GM23248 (cell line): ENCODE data around the gene PACSIN3. TPM values are rescaled to one million over a fixed set of nuclear protein-coding genes. Genes with fewer than 3 reads are reported as not detected.

Experiments used
- DNase-seq: peaks from one replicate; pipeline ENCODE4 v3.0.0-alpha.2; 2015
- H2AFZ ChIP-seq: fragments of 200-600 bp; sonication (generic); 2 replicates; pipeline ENCODE4 v1.6.1; 2016; ENCODE audit warnings: antibody characterized with exemption
- H3F3A ChIP-seq: fragments of 200-600 bp; sonication (generic); 2 replicates; pipeline ENCODE4 v1.6.1; 2016; ENCODE audit warnings: mild to moderate bottlenecking, antibody characterized with exemption, mixed run types; ENCODE audit not compliant: insufficient read depth
- H3K27ac ChIP-seq: fragments of 200-600 bp; sonication (generic); 2 replicates; pipeline ENCODE4 v1.5.1; 2016; ENCODE audit warnings: mild to moderate bottlenecking
- H3K27me3 ChIP-seq: fragments of 200-600 bp; sonication (generic); replicated peaks from 2 replicates; pipeline ENCODE4 v1.6.1; 2016; ENCODE audit warnings: mild to moderate bottlenecking; ENCODE audit not compliant: insufficient read depth
- H3K36me3 ChIP-seq: fragments of 200-600 bp; sonication (generic); 2 replicates; pipeline ENCODE4 v1.6.1; 2016; ENCODE audit warnings: low read depth, mild to moderate bottlenecking
- H3K4me1 ChIP-seq: fragments of 200-600 bp; sonication (generic); 2 replicates; pipeline ENCODE4 v1.6.1; 2016; ENCODE audit warnings: mild to moderate bottlenecking; ENCODE audit not compliant: insufficient read depth
- H3K4me2 ChIP-seq: fragments of 200-600 bp; sonication (generic); one replicate; pipeline ENCODE4 v1.6.1; 2016; ENCODE audit warnings: mild to moderate bottlenecking; ENCODE audit not compliant: unreplicated experiment
- H3K4me3 ChIP-seq: fragments of 200-600 bp; sonication (generic); 2 replicates; pipeline ENCODE4 v1.5.1; 2016; ENCODE audit warnings: mild to moderate bottlenecking
- H3K79me2 ChIP-seq: fragments of 200-600 bp; sonication (generic); 2 replicates; pipeline ENCODE4 v1.6.1; 2016; ENCODE audit warnings: mild to moderate bottlenecking; ENCODE audit not compliant: insufficient read depth
- H3K9ac ChIP-seq: fragments of 200-600 bp; sonication (generic); 2 replicates; pipeline ENCODE4 v1.6.1; 2016; ENCODE audit warnings: mild to moderate bottlenecking
- H3K9me2 ChIP-seq: fragments of 200-600 bp; sonication (generic); 2 replicates; pipeline ENCODE4 v1.6.1; 2016; ENCODE audit warnings: mixed run types, mild to moderate bottlenecking, moderate library complexity; ENCODE audit not compliant: insufficient read depth
- H3K9me3 ChIP-seq: fragments of 200-600 bp; sonication (generic); one replicate; pipeline ENCODE4 v1.6.1; 2017; ENCODE audit warnings: low read depth
- H4K20me1 ChIP-seq: fragments of 200-600 bp; sonication (generic); 2 replicates; pipeline ENCODE4 v1.6.0; 2016; ENCODE audit not compliant: insufficient read depth
- EZH2 ChIP-seq: fragments of 200-600 bp; sonication (generic); IDR thresholded peaks from 2 replicates; pipeline ENCODE4 v1.6.1; 2018; ENCODE audit warnings: antibody characterized with exemption, mild to moderate bottlenecking; ENCODE audit not compliant: insufficient read depth, poor library complexity, severe bottlenecking
- EZH2phosphoT487 ChIP-seq: fragments of 200-600 bp; sonication (generic); IDR thresholded peaks from 2 replicates; pipeline ENCODE4 v1.6.1; 2018; ENCODE audit warnings: antibody characterized with exemption, moderate library complexity, mild to moderate bottlenecking, low read depth; ENCODE audit not compliant: insufficient read depth
- WGBS, 2 experiments: methylation state at CpG; one replicate each; pipeline ENCODE4 v1.1.6; 2015 to 2017; ENCODE audit warnings: low lambda C conversion rate in 2 of 2, low coverage in 1 of 2; ENCODE audit errors: missing lambda C conversion rate in 2 of 2; 5-methylcytosine and 5-hydroxymethylcytosine counted together
- in situ Hi-C: fragments of 300-500 bp; cut with MboI; formaldehyde crosslinking; loops from 2 replicates; pipeline ENCODE4 v1.15.0; 2020
- polyA plus RNA-seq: library from polyadenylated mRNA; unstranded; fragments of >200 nt; fragmentation: Nextera tagmentation; extraction: Ambion mirVana; gene quantifications from 2 replicates; pipeline ENCODE4 v1.2.1, GENCODE V29; 2016
- total RNA-seq: library from RNA; depleted of rRNA; stranded (reverse); fragments of >200 nt; shearing (Covaris generic); gene quantifications from 2 replicates; pipeline ENCODE4 v1.2.3, GENCODE V29; 2014

PACSIN3 gene
- total and polyA plus RNA-seq, 2 experiments from 2014 or later = 9.7 to 13.6 TPM

DNA sequence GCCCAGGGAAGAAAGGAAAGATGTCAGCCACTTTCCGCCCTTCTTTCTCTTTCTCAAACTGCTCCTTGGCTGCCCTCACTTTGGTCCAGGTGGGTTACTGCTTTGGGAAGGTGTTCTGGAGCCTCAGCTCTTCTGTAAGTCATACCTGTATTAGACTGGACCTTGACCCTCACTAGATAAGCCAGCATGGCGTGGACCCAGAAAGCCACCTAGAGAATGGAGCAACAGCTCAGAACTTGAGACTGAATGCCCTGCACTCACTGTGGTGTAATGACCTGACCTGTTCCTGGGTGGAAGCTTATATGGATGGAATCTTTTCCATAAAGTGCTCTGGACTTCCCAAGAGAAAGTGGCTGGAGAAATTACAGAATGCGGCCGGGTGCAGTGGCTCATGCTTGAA is 46.8 kb upstream of the PACSIN3 start:
- Histone ChIP-seq H3K9me2 (no peaks in the 10 kb centered on the region), H3K27ac (peak overlapping the region; percentile 83; the same call in 1 of the 2 replicates), H3K9ac (no peak overlapping the region), H3K4me2 (no peak overlapping the region), H4K20me1 (no peaks in the 10 kb centered on the region), H3F3A (peaks cover 31% of the 10 kb centered on the region), H3K4me3 (no peak overlapping the region), H3K36me3 (peaks cover 3% of the 10 kb centered on the region; the same call in 1 of the 2 replicates), H2AFZ (no peak overlapping the region), H3K79me2 (no peaks in the 10 kb centered on the region; the same call in 1 of the 2 replicates), H3K4me1 (peaks cover 26% of the 10 kb centered on the region), H3K27me3 (no peaks in the 10 kb centered on the region), H3K9me3 (no peaks in the 10 kb centered on the region)
- no peak for TF ChIP-seq EZH2
- no peak for TF ChIP-seq EZH2phosphoT487
- in situ Hi-C loops = no loop called here
- no peak for DNase-seq
- WGBS, 2 experiments = 82% methylated on average over 4 of the region's 4 CpGs

GRCh38 chr11:47229161-47229560 is 42.9 kb upstream of the PACSIN3 start:
- Histone ChIP-seq H3K9ac (no peak overlapping the region), H4K20me1 (no peaks in the 10 kb centered on the region), H2AFZ (no peak overlapping the region), H3K9me3 (no peaks in the 10 kb centered on the region), H3F3A (peaks cover 17% of the 10 kb centered on the region), H3K79me2 (no peaks in the 10 kb centered on the region; the same call in 1 of the 2 replicates), H3K4me2 (no peak overlapping the region), H3K36me3 (peaks cover 11% of the 10 kb centered on the region; the same call in 1 of the 2 replicates), H3K4me1 (peaks cover 12% of the 10 kb centered on the region), H3K9me2 (no peaks in the 10 kb centered on the region), H3K27me3 (no peaks in the 10 kb centered on the region), H3K27ac (no peak overlapping the region), H3K4me3 (no peak overlapping the region)
- in situ Hi-C loops = no loop called here
- TF ChIP-seq EZH2phosphoT487 (no peak), EZH2 (no peak)
- 95 to 97% methylated on average over 5 to 8 of the region's 8 CpGs for WGBS, 2 experiments
- DNase-seq = no peak

DNA sequence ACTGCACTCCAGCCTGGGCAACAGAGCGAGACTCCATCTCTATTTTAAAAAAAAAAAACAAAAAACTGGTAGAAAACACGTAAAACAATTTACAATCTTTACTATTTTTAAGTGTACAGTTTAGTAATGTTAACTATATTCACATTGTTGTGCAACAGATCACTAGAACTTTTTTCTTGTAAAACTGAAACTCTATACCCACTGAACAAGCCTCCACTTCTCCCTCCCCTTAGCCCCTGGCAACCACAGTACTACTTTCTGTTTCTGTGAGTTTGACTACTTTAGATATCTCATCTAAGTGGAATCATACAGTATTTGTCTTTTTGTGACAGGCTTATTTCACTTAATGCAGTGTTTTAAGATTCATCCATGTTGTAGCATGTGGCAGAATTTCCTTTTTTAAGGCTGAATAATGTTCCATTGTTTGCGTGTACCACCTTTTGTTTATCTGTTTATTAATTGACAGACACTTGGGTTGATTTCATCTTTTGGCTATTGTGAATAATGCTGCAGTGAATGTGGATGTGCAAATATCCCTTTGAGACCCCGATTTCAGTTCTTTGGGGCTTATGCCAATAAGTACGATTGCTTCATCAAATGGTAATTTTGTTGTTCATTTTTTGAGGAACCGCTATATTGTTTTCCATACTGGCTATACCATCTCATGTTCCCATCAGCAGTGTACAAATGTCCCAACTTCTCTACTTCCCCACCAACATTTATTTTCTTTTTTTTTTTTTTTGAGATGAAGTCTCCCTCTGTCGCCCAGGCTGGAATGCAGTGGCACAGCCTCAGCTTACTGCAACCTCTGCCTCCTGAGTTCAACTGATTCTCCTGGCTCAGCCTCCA is 39.5 kb upstream of the PACSIN3 start:
- Histone ChIP-seq H3K79me2 (peaks cover 9% of the 10 kb centered on the region; the same call in 1 of the 2 replicates), H3K4me3 (no peak overlapping the region), H2AFZ (no peak overlapping the region), H3K27ac (no peak overlapping the region), H3K27me3 (no peaks in the 10 kb centered on the region), H3K4me2 (no peak overlapping the region), H4K20me1 (no peaks in the 10 kb centered on the region), H3K4me1 (peaks cover 11% of the 10 kb centered on the region), H3K36me3 (peaks cover 14% of the 10 kb centered on the region), H3K9me3 (no peaks in the 10 kb centered on the region), H3K9ac (no peak overlapping the region), H3F3A (no peaks in the 10 kb centered on the region), H3K9me2 (no peaks in the 10 kb centered on the region)
- in situ Hi-C loops = no loop called here
- DNase-seq = no peak
- TF ChIP-seq EZH2phosphoT487 (no peak), EZH2 (no peak)
- 97 to 98% methylated on average over 7 of the region's 7 CpGs for WGBS, 2 experiments

GRCh38 chr11:47222696-47223095 is 36.5 kb upstream of the PACSIN3 start:
- H3K9me2 ChIP-seq = no peaks in the 10 kb centered on the region
- no peak overlapping the region for H3K4me3 ChIP-seq
- H3K36me3 ChIP-seq = peaks cover 14% of the 10 kb centered on the region
- no peak for DNase-seq
- no peak overlapping the region for H3K27ac ChIP-seq
- H3K4me1 ChIP-seq = peaks cover 30% of the 10 kb centered on the region
- H3K9me3 ChIP-seq = no peaks in the 10 kb centered on the region
- no peak overlapping the region for H3K4me2 ChIP-seq
- no peaks in the 10 kb centered on the region for H3K27me3 ChIP-seq
- peaks cover 16% of the 10 kb centered on the region; the same call in 1 of the 2 replicates for H3F3A ChIP-seq
- no peak overlapping the region for H3K9ac ChIP-seq
- H2AFZ ChIP-seq = no peak overlapping the region
- 85 to 88% methylated on average over 2 of the region's 2 CpGs for WGBS, 2 experiments
- in situ Hi-C loops = no loop called here
- H3K79me2 ChIP-seq = peaks cover 28% of the 10 kb centered on the region
- H4K20me1 ChIP-seq = no peaks in the 10 kb centered on the region
- TF ChIP-seq EZH2phosphoT487 (no peak), EZH2 (no peak)
